Upper lobe of left lung (tissue), 6 donors: ENCODE data around the gene IMPACT. TPM values are rescaled to one million over a fixed set of nuclear protein-coding genes. Genes with fewer than 3 reads are reported as not detected.

Experiments used
- ATAC-seq, 2 donors: fragments of 200-7000 bp; cut with Tn5 transposase; one replicate each; pipeline ENCODE4 v1.9.1; 2022; ENCODE audit warnings: mild to moderate bottlenecking in 2 of 2, moderate library complexity in 2 of 2; ENCODE audit not compliant: low FRiP score in 2 of 2
- DNase-seq, 2 donors: peaks; one replicate each; pipeline ENCODE4 v3.0.0-alpha.2; 2019 to 2020
- H3K27ac ChIP-seq, 4 donors: fragments of 200-600 bp; sonication (generic); one replicate each; pipeline ENCODE4 v1.5.1; 2016 to 2019
- H3K27me3 ChIP-seq, 4 donors: fragments of 200-600 bp; sonication (generic); one replicate each; pipeline ENCODE4 v1.5.1; 2017 to 2019
- H3K36me3 ChIP-seq, 4 donors: fragments of 200-600 bp; sonication (generic); one replicate each; pipeline ENCODE4 v1.5.1; 2016 to 2019
- H3K4me1 ChIP-seq, 4 donors: fragments of 200-600 bp; sonication (generic); one replicate each; pipeline ENCODE4 v1.5.1; 2018 to 2019
- H3K4me3 ChIP-seq, 4 donors: fragments of 200-600 bp; sonication (generic); one replicate each; pipeline ENCODE4 v1.5.1; 2017 to 2019; ENCODE audit warnings: mild to moderate bottlenecking in 2 of 4, moderate library complexity in 1 of 4
- H3K9me3 ChIP-seq, 4 donors: fragments of 200-600 bp; sonication (generic); one replicate each; pipeline ENCODE4 v1.5.1; 2018 to 2019
- EP300 ChIP-seq, 4 donors: sonication (generic); formaldehyde crosslinking; IDR thresholded peaks; one replicate each; pipeline ENCODE4 v1.5.1; 2017; ENCODE audit warnings: antibody characterized with exemption in 4 of 4, control low read depth in 2 of 4
- POLR2A ChIP-seq, 4 donors: fragments of 450-650 bp; IDR thresholded peaks; one replicate each; pipeline ENCODE4 v1.5.1; 2016 to 2017; ENCODE audit warnings: antibody characterized with exemption in 4 of 4, mild to moderate bottlenecking in 2 of 4
- POLR2AphosphoS5 ChIP-seq, 2 donors: sonication (generic); formaldehyde crosslinking; IDR thresholded peaks; one replicate each; pipeline ENCODE4 v1.5.1; 2017; ENCODE audit warnings: antibody characterized with exemption in 2 of 2
- WGBS, 2 donors: methylation state at CpG; one replicate each; pipeline ENCODE4 v1.1.5; 2017 to 2018; 5-methylcytosine and 5-hydroxymethylcytosine counted together
- total RNA-seq, 6 donors: library from RNA; depleted of rRNA in 4 of 6; stranded (reverse); fragments of >200 nt in 4 of 6; gene quantifications; one replicate each; pipeline versions ENCODE4 v1.1.0 to v1.2.1, GENCODE V29; 2016 to 2021
- TF ChIP-seq, protein P1 (sequence below), 6 experiments: fragments of 450-650 bp in 4 of 6; fragments of 200-600 bp in 2 of 6; sonication (generic) in 2 of 6; IDR thresholded peaks; one replicate each; pipeline ENCODE4 v1.5.1; 2016 to 2019; ENCODE audit warnings: antibody characterized with exemption in 6 of 6
- donor health status: DM: no; HTN: no; CAD: no; lungs with moderate emphysema.
- donor health status: DM: no; HTN: yes; CAD: no; lungs with severe emphysema.

IMPACT gene
- total RNA-seq, result 10 to 100 TPM in 5 of 6 donors, 1 to 10 TPM in 1; 4.6 to 40.8 (median 18.2) TPM

DNA sequence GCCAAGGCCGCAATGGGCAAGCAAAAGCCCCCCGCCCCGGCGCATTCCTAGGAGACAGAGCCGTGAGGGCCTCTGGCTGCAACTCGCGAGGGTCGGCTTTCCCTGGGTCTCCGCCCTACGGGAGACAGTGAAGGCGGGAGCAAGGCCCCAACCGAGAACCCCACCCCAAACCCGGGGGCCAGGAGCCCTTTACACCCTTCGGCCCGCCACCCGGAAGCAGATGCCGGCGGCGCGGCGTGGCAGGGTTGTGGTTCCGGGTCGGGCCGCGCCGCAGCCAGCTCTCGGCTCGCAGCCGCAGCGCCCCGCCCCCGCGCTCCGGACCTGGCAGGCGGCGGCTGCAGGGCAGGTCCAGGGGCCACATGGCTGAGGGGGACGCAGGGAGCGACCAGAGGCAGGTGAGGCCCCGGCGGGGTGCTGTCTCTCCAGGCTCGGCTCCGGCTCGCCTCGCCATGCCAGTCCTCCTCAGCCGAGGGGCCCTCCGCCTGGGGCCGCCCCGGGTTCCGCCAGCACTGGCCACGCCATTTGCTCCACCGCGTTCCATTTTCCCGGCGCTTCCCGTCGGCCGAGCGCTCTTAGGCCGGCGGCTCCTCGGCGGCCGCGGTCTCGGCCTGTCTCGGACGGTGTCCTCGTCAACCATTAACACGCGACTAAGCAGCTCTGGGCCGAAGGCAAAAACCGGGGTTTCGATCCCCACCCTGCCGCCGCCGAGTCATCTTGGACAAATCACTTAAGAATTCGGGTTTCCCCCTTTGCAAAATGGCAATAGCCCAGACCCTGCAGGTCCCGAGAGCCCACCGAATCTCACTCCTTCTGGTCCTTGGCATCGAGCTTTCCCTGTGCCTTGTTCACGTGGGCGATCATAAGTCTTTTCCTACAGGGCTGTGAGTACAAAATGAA lies at the start of gene IMPACT:
Gene IMPACT (plus strand): TSS at position 273 of the 897 bp plus-strand sequence. CDS start 87 bp downstream, at position 360.
- Histone ChIP-seq H3K27ac (peak within 1 kb of the TSS; percentile 81 to 90 (median 85)), H3K36me3 (peaks cover 0 to 11% (median 0%) of the 10 kb centered on the region in 4 donors), H3K9me3 (peaks cover 0 to 3% (median 0%) of the 10 kb centered on the region in 4 donors), H3K27me3 (no peaks in the 10 kb centered on the region), H3K4me3 (peak within 1 kb of the TSS; percentile 79 to 97 (median 85)), H3K4me1 (peaks cover 5 to 18% (median 9%) of the 10 kb centered on the region in 4 donors)
- TF ChIP-seq POLR2A (IDR thresholded peaks at IDR 0.05) (peak in 2 of 4 donors; percentile 33 to 79), EP300 (IDR thresholded peaks at IDR 0.05) (no peak), POLR2AphosphoS5 (IDR thresholded peaks at IDR 0.05) (peak; percentile 50 to 64)
- TF ChIP-seq, protein P1, sequence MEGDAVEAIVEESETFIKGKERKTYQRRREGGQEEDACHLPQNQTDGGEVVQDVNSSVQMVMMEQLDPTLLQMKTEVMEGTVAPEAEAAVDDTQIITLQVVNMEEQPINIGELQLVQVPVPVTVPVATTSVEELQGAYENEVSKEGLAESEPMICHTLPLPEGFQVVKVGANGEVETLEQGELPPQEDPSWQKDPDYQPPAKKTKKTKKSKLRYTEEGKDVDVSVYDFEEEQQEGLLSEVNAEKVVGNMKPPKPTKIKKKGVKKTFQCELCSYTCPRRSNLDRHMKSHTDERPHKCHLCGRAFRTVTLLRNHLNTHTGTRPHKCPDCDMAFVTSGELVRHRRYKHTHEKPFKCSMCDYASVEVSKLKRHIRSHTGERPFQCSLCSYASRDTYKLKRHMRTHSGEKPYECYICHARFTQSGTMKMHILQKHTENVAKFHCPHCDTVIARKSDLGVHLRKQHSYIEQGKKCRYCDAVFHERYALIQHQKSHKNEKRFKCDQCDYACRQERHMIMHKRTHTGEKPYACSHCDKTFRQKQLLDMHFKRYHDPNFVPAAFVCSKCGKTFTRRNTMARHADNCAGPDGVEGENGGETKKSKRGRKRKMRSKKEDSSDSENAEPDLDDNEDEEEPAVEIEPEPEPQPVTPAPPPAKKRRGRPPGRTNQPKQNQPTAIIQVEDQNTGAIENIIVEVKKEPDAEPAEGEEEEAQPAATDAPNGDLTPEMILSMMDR (IDR thresholded peaks at IDR 0.05), result peak in 1 of 6 experiments; percentile 18
- WGBS, 2 donors, result 1 to 4% methylated on average over 27 to 58 of the region's 82 CpGs
- ATAC-seq (peak; percentile 94 to 99), DNase-seq (peak; percentile 82 to 98)

DNA sequence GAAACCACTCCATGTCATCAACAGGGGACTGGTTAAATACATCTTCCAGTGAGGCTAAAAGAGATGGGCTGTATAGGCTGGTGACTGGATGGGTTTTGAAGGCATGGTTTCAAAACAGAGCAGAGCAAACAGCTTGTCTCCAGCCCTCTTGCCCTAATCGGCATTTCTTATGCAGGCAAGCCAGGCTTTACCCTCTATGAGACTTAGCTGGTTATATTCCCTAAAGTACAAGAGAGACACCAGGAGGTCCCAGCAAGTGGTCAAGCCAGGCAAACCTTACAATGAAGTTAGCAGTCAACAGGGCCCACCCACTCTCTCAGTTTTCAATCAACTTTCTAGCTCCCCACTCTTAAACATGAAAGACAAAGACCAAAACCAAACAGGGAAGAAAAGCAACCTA lies 47.9 kb upstream of the IMPACT start:
- TF ChIP-seq POLR2A (IDR thresholded peaks at IDR 0.05) (no peak), EP300 (IDR thresholded peaks at IDR 0.05) (no peak), POLR2AphosphoS5 (IDR thresholded peaks at IDR 0.05) (no peak)
- TF ChIP-seq, protein P1 (IDR thresholded peaks at IDR 0.05), result no peak
- Histone ChIP-seq H3K36me3 (peaks cover 0 to 24% (median 8%) of the 10 kb centered on the region in 4 donors), H3K4me1 (no peaks in the 10 kb centered on the region), H3K4me3 (no peak overlapping the region), H3K27me3 (no peaks in the 10 kb centered on the region), H3K27ac (no peak overlapping the region), H3K9me3 (no peaks in the 10 kb centered on the region)
- 80 to 95% methylated on average over 1 of the region's 1 CpG for WGBS, 2 donors
- ATAC-seq (no peak), DNase-seq (no peak)

DNA sequence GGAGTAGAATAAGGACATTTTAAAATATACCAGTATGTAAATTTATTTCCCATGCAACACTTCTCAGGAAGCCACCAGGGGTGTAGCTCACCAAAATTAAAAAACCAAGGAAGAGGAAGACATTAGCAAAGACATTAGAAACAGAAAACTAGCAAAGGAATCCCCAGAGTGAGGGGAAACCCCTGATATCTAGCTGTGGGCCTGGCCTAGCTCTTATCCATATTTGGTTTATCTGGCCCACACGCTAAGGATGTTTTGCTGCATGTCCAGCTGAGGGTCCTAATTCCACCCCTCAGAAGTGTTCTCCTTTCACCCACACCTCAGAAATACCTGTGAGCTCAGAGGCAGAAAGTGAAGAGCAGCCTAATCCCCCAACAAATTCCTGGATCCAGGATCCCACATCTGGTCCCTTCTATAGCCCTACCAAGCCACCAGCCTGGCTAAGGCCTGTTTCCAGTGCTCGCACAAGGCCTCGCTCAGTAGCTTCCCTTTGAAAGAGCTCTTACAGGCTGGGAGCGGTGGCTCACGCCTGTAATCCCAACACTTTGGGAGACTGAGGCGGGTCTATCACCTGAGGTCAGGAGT lies 46.2 kb upstream of the IMPACT start:
- DNase-seq (no peak), ATAC-seq (no peak)
- Histone ChIP-seq H3K9me3 (no peaks in the 10 kb centered on the region), H3K4me3 (no peak overlapping the region), H3K36me3 (peaks cover 0 to 17% (median 8%) of the 10 kb centered on the region in 4 donors), H3K27me3 (no peaks in the 10 kb centered on the region), H3K27ac (no peak overlapping the region), H3K4me1 (no peaks in the 10 kb centered on the region)
- TF ChIP-seq, protein P1 (IDR thresholded peaks at IDR 0.05), result no peak
- no peak for TF ChIP-seq EP300 (IDR thresholded peaks at IDR 0.05)
- TF ChIP-seq POLR2A (IDR thresholded peaks at IDR 0.05), result no peak
- TF ChIP-seq POLR2AphosphoS5 (IDR thresholded peaks at IDR 0.05), result no peak
- 90 to 93% methylated on average over 6 of the region's 6 CpGs for WGBS, 2 donors

DNA sequence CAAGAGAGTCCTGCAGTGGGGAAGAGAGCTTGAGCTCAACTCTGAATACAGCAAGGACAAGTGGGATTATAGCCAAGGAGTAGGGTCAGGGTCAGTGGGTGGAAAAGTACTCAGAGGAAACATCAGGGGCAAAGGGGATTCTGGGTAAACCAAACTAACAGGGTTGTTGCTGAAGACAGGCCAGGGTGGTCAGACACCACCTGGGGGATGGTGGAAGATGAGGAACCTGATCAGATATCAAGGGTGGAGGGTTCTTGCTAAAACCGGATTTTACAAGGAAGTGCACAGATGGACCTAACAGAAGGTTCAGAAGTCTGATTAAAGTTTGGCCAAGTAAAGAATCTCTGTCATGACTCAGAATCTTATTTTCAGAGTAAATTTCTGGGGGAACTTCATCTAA lies 45.3 kb upstream of the IMPACT start:
- no peaks in the 10 kb centered on the region for H3K9me3 ChIP-seq
- no peak overlapping the region for H3K27ac ChIP-seq
- DNase-seq, result no peak
- H3K4me1 ChIP-seq, result no peaks in the 10 kb centered on the region
- H3K27me3 ChIP-seq, result no peaks in the 10 kb centered on the region
- ATAC-seq, result no peak
- TF ChIP-seq, protein P1 (IDR thresholded peaks at IDR 0.05), result no peak
- TF ChIP-seq POLR2AphosphoS5 (IDR thresholded peaks at IDR 0.05), result no peak
- no peak for TF ChIP-seq POLR2A (IDR thresholded peaks at IDR 0.05)
- no peak for TF ChIP-seq EP300 (IDR thresholded peaks at IDR 0.05)
- 77 to 83% methylated on average over 1 of the region's 1 CpG for WGBS, 2 donors
- peaks cover 0 to 10% (median 8%) of the 10 kb centered on the region in 4 donors for H3K36me3 ChIP-seq
- no peak overlapping the region for H3K4me3 ChIP-seq
